ENCODE results near the gene GPN3. TPM values are rescaled to one million over a fixed set of nuclear protein-coding genes. Genes with fewer than 3 reads are reported as not detected.

The GPN3 gene
- total and polyA plus RNA-seq, 10 of the 15 experiments (the other 5 are each of a cell fraction or from before 2014, with no cell fraction given) = 27.1 to 117 (median 53.5) TPM

DNA sequence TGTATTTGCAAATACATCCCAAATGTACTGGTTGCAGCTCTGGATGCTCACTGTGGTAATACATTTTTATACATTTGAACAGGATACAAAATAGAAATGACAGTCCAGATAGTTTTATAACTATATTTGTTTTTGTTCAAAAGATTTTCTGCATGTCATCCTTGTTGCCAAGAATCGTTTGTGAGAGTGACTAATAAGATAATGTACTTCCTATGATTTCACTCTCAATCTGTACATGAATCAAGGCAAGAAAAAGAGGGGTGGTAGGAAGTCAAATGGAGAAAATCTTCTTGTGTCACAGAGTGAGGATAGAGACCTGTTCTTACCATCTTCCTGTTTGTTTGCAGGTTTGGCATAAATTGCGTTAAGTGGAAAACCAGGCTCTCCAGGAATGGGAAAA, 31.8 kb downstream of the GPN3 start:
- ATAC-seq (no peak), FAIRE-seq (no peak), DNase-seq (ENCODE audit: low read depth, low spot score) (no peak)
- ChIA-PET RAD21 (ENCODE audit: unreplicated experiment) (no interaction called here), POLR2A (no interaction called here), SMC1A (ENCODE audit: uncharacterized antibody, unreplicated experiment) (no interaction called here), CTCF (no interaction called here)
- Histone ChIP-seq H3K4me2 (ENCODE audit: control insufficient read depth, insufficient read depth) (no peak overlapping the region), H3K79me2 (ENCODE audit: control insufficient read depth, insufficient read depth, low read length) (no peaks in the 10 kb centered on the region), H3K27me3 (replicated peaks in 1 of 2; ENCODE audit: control insufficient read depth in 2 of 2, insufficient read depth in 2 of 2, low read length in 1 of 2) (no peaks in the 10 kb centered on the region), H3K4me3 (no peak overlapping the region), H3K36me3 (ENCODE audit: control insufficient read depth in 2 of 2, insufficient read depth in 2 of 2, low read length in 1 of 2) (peaks cover 5 to 15% of the 10 kb centered on the region in 2 experiments; a peak in 3 of 4 replicates), H2AFZ (ENCODE audit: control insufficient read depth, low read depth, low read length) (no peak overlapping the region), H3K27ac (ENCODE audit: control insufficient read depth, insufficient read depth) (no peak overlapping the region), H3K9me3 (replicated peaks; ENCODE audit: control insufficient read depth, insufficient read depth, low read length) (no peaks in the 10 kb centered on the region), H3K9ac (ENCODE audit: control insufficient read depth, insufficient read depth, low read length) (no peak overlapping the region), H4K20me1 (ENCODE audit: control insufficient read depth, insufficient read depth) (no peaks in the 10 kb centered on the region), H3K4me1 (ENCODE audit: control insufficient read depth, insufficient read depth, low read length) (peaks cover 5% of the 10 kb centered on the region; the same call in 1 of the 2 replicates)
- TF ChIP-seq HCFC1 (IDR thresholded peaks at IDR 0.05; ENCODE audit: low read length) = no peak
- TF ChIP-seq RAD21 (IDR thresholded peaks at IDR 0.05; ENCODE audit: insufficient read depth, low read depth, low read length) = no peak
- 53% methylated on average over 2 of the region's 2 CpGs for WGBS (ENCODE audit: insufficient coverage, insufficient replicate concordance, low lambda C conversion rate, missing lambda C conversion rate)
- TSS peak; percentile 60 for BruUV-seq (replicated peaks)
- in situ Hi-C loops (cut with MboI) (no loop called here), intact Hi-C loops (cut with micrococcal nuclease; ENCODE audit: unreplicated experiment) (no loop called here)

DNA sequence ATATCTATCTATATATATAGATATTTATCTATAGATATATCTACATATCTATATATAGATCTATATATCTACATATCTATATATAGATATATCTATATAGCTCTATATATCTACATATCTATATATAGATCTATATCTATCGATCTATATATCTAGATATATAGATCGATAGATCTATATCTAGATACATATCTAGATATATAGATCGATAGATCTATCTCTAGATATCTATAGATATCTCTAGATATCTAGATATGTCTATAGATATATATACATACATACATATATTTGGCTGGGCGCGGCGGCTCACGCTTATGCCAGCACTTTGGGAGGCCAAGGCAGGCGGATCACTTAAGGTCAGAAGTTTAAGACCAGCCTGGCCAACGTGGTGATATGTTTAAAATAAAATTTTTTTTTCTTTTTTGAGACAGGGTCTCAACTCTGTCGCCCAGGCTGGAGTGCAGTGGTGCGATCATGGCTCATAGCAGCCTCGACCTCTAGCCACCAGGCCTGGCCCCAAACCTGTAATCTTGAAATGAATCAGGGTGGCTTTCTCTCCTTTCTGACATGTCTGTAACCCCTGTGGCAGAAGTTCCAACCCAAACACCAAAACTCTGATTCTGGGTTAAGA, 36.0 kb downstream of the GPN3 start:
- Histone ChIP-seq H3K4me2 (ENCODE audit: control insufficient read depth, insufficient read depth) (no peak overlapping the region), H4K20me1 (ENCODE audit: control insufficient read depth, insufficient read depth) (no peaks in the 10 kb centered on the region), H3K9me3 (replicated peaks; ENCODE audit: control insufficient read depth, insufficient read depth, low read length) (no peaks in the 10 kb centered on the region), H3K36me3 (ENCODE audit: control insufficient read depth in 2 of 2, insufficient read depth in 2 of 2, low read length in 1 of 2) (peaks cover 0 to 9% of the 10 kb centered on the region in 2 experiments; a peak in 1 of 4 replicates), H3K79me2 (ENCODE audit: control insufficient read depth, insufficient read depth, low read length) (no peaks in the 10 kb centered on the region), H3K27me3 (replicated peaks in 1 of 2; ENCODE audit: control insufficient read depth in 2 of 2, insufficient read depth in 2 of 2, low read length in 1 of 2) (no peaks in the 10 kb centered on the region), H2AFZ (ENCODE audit: control insufficient read depth, low read depth, low read length) (peak overlapping the region; percentile 60), H3K27ac (ENCODE audit: control insufficient read depth, insufficient read depth) (no peak overlapping the region), H3K4me3 (no peak overlapping the region), H3K9ac (ENCODE audit: control insufficient read depth, insufficient read depth, low read length) (no peak overlapping the region), H3K4me1 (ENCODE audit: control insufficient read depth, insufficient read depth, low read length) (peaks cover 5% of the 10 kb centered on the region)
- SMC1A ChIA-PET (ENCODE audit: uncharacterized antibody, unreplicated experiment) = interaction anchor here (0.6 to 2.6 kb wide), 38 partner anchors 9 to 395 kb away, joined by 3 to 28 read pairs (median 4); partner anchors contain the start of gene ARPC3
- WGBS (ENCODE audit: insufficient coverage, insufficient replicate concordance, low lambda C conversion rate, missing lambda C conversion rate) = 42% methylated on average over 12 of the region's 12 CpGs
- intact Hi-C loops (cut with micrococcal nuclease; ENCODE audit: unreplicated experiment) (loop anchor here (1.0 kb wide), 2 partner anchors 77 to 332 kb away; no protein-coding TSS in a partner anchor), in situ Hi-C loops (cut with MboI) (loop anchor here (5.0 kb wide), 1 partner anchor 330 kb away; no protein-coding TSS in a partner anchor)
- CTCF ChIA-PET = interaction anchor here (0.6 to 2.4 kb wide), 57 partner anchors 8 to 579 kb away, joined by 3 to 59 read pairs (median 5); partner anchors contain the start of genes ANAPC7, ARPC3, ATP2A2 and FAM216A
- RAD21 ChIA-PET (ENCODE audit: unreplicated experiment) = interaction anchor here (0.7 to 2.1 kb wide), 42 partner anchors 12 to 578 kb away, joined by 3 to 34 read pairs (median 4); partner anchors contain the start of genes ARPC3, ATP2A2, FAM216A and GPN3
- no TSS peak for BruUV-seq (replicated peaks)
- DNase-seq (ENCODE audit: low read depth, low spot score) (no peak), ATAC-seq (peak; percentile 38; the same call in 1 of the 3 replicates), FAIRE-seq (peak; percentile 27)
- POLR2A ChIA-PET = interaction anchor here (0.6 to 1.3 kb wide), 8 partner anchors 18 to 738 kb away, joined by 3 to 8 read pairs (median 4); partner anchors contain the start of genes ARPC3, RAD9B and VPS29
- TF ChIP-seq BHLHE40 (IDR thresholded peaks at IDR 0.05; ENCODE audit: borderline replicate concordance in 1 of 2, low read depth in 2 of 2, low read length in 1 of 2) = no peak
- TF ChIP-seq, protein P1, sequence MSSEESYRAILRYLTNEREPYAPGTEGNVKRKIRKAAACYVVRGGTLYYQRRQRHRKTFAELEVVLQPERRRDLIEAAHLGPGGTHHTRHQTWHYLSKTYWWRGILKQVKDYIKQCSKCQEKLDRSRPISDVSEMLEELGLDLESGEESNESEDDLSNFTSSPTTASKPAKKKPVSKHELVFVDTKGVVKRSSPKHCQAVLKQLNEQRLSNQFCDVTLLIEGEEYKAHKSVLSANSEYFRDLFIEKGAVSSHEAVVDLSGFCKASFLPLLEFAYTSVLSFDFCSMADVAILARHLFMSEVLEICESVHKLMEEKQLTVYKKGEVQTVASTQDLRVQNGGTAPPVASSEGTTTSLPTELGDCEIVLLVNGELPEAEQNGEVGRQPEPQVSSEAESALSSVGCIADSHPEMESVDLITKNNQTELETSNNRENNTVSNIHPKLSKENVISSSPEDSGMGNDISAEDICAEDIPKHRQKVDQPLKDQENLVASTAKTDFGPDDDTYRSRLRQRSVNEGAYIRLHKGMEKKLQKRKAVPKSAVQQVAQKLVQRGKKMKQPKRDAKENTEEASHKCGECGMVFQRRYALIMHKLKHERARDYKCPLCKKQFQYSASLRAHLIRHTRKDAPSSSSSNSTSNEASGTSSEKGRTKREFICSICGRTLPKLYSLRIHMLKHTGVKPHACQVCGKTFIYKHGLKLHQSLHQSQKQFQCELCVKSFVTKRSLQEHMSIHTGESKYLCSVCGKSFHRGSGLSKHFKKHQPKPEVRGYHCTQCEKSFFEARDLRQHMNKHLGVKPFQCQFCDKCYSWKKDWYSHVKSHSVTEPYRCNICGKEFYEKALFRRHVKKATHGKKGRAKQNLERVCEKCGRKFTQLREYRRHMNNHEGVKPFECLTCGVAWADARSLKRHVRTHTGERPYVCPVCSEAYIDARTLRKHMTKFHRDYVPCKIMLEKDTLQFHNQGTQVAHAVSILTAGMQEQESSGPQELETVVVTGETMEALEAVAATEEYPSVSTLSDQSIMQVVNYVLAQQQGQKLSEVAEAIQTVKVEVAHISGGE (CRISPR knock-in tag; IDR thresholded peaks at IDR 0.05) = no peak
- no peak for TF ChIP-seq STAT1 (conservative IDR thresholded peaks at IDR 0.05)
- no peak for TF ChIP-seq SRF (IDR thresholded peaks at IDR 0.05; ENCODE audit: low read depth in 2 of 2, low read length in 2 of 2)
- TF ChIP-seq RUNX3 (IDR thresholded peaks at IDR 0.05; ENCODE audit: low read length) = peak; percentile 31; the same call in 1 of the 2 replicates
- no peak for TF ChIP-seq CBX3 (IDR thresholded peaks at IDR 0.05; ENCODE audit: borderline replicate concordance, low read depth)
- TF ChIP-seq, protein P2, sequence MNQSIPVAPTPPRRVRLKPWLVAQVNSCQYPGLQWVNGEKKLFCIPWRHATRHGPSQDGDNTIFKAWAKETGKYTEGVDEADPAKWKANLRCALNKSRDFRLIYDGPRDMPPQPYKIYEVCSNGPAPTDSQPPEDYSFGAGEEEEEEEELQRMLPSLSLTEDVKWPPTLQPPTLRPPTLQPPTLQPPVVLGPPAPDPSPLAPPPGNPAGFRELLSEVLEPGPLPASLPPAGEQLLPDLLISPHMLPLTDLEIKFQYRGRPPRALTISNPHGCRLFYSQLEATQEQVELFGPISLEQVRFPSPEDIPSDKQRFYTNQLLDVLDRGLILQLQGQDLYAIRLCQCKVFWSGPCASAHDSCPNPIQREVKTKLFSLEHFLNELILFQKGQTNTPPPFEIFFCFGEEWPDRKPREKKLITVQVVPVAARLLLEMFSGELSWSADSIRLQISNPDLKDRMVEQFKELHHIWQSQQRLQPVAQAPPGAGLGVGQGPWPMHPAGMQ (IDR thresholded peaks at IDR 0.05; ENCODE audit: borderline replicate concordance) = no peak
- no peak for TF ChIP-seq BACH1 (IDR thresholded peaks at IDR 0.05; ENCODE audit: borderline replicate concordance)
- TF ChIP-seq CREB1 (IDR thresholded peaks at IDR 0.05; ENCODE audit: low read depth) = no peak
